CD14-positive monocyte (primary cell): ENCODE measurements around the gene MAP6D1. TPM values are rescaled to one million over a fixed set of nuclear protein-coding genes. Genes with fewer than 3 reads are reported as not detected.

ENCODE experiments used
- DNase-seq, 3 donors: peaks; one replicate each; pipeline ENCODE4 v3.0.0-alpha.2; 2011 to 2022
- H2AFZ ChIP-seq: 2 replicates; pipeline ENCODE4 v1.6.0; 2012; ENCODE audit warnings: mild to moderate bottlenecking, low read depth, low read length, inconsistent platforms; ENCODE audit not compliant: insufficient read depth, poor library complexity, severe bottlenecking
- H3K27ac ChIP-seq, 2 donors: 1 replicate in 1 of 2; 2 replicates in 1 of 2; pipeline ENCODE4 v1.5.1; 2012 to 2013; ENCODE audit warnings: low read length in 2 of 2, control low read depth in 1 of 2, inconsistent platforms in 1 of 2, low read depth in 1 of 2, mild to moderate bottlenecking in 1 of 2
- H3K27me3 ChIP-seq, 2 donors: one replicate each; pipeline versions ENCODE4 v1.6.0 to v1.6.1; 2011 to 2013; ENCODE audit warnings: low read length in 2 of 2; ENCODE audit not compliant: control insufficient read depth in 2 of 2, insufficient read depth in 2 of 2
- H3K36me3 ChIP-seq, 2 donors: replicated peaks in 1 of 2; 1 replicate in 1 of 2; 2 replicates in 1 of 2; pipeline versions ENCODE4 v1.5.1 to v1.6.1; 2012 to 2013; ENCODE audit warnings: low read length in 2 of 2, control low read depth in 1 of 2, inconsistent platforms in 1 of 2, mild to moderate bottlenecking in 1 of 2; ENCODE audit not compliant: insufficient read depth in 2 of 2, control insufficient read depth in 1 of 2
- H3K4me1 ChIP-seq, 2 donors: 1 replicate in 1 of 2; 2 replicates in 1 of 2; pipeline versions ENCODE4 v1.5.1 to v1.6.1; 2012 to 2013; ENCODE audit warnings: low read length in 2 of 2, control low read depth in 1 of 2, inconsistent platforms in 1 of 2, mild to moderate bottlenecking in 1 of 2, moderate library complexity in 1 of 2; ENCODE audit not compliant: insufficient read depth in 2 of 2, control insufficient read depth in 1 of 2
- H3K4me2 ChIP-seq: replicated peaks from 2 replicates; pipeline ENCODE3; 2012; ENCODE audit warnings: low read length, moderate library complexity, mild to moderate bottlenecking; ENCODE audit not compliant: poor library complexity, severe bottlenecking; ENCODE audit errors: extremely low read depth
- H3K4me3 ChIP-seq, 3 experiments: fragments of 200-600 bp in 1 of 3; sonication (generic) in 1 of 3; replicated peaks in 1 of 3; 1 replicate in 2 of 3; 2 replicates in 1 of 3; pipeline ENCODE4 v1.5.1; 2011 to 2013; ENCODE audit warnings: low read length in 3 of 3, mild to moderate bottlenecking in 3 of 3, control low read depth in 2 of 3, low read depth in 2 of 3, inconsistent platforms in 1 of 3, moderate library complexity in 1 of 3
- H3K79me2 ChIP-seq: 2 replicates; pipeline ENCODE4 v1.6.0; 2012; ENCODE audit warnings: mild to moderate bottlenecking, control low read depth, inconsistent platforms, low read length, moderate library complexity; ENCODE audit not compliant: insufficient read depth
- H3K9ac ChIP-seq: 2 replicates; pipeline ENCODE4 v1.6.0; 2017; ENCODE audit warnings: low read length, mild to moderate bottlenecking; ENCODE audit not compliant: insufficient read depth, poor library complexity, severe bottlenecking
- H3K9me3 ChIP-seq, 2 donors: replicated peaks in 1 of 2; 1 replicate in 1 of 2; 2 replicates in 1 of 2; pipeline versions ENCODE4 v1.5.1 to v1.6.1; 2012 to 2013; ENCODE audit warnings: low read length in 2 of 2, control low read depth in 1 of 2; ENCODE audit not compliant: control insufficient read depth in 1 of 2, insufficient read depth in 1 of 2
- H4K20me1 ChIP-seq: 2 replicates; pipeline ENCODE4 v1.6.0; 2012; ENCODE audit warnings: mild to moderate bottlenecking, low read length, control low read depth, moderate library complexity; ENCODE audit not compliant: insufficient read depth
- H3K27ac Mint-ChIP-seq, 7 donors: one replicate each; pipeline ENCODE4 v1.8.0; 2020; ENCODE audit warnings: mild to moderate bottlenecking in 7 of 7, mixed read lengths in 7 of 7, moderate library complexity in 6 of 7, inconsistent platforms in 2 of 7
- H3K27me3 Mint-ChIP-seq, 3 donors: one replicate each; pipeline ENCODE4 v1.8.0; 2021 to 2022; ENCODE audit warnings: low read depth in 3 of 3, mild to moderate bottlenecking in 3 of 3, mixed read lengths in 3 of 3, moderate library complexity in 3 of 3, inconsistent platforms in 1 of 3
- H3K36me3 Mint-ChIP-seq, 2 donors: one replicate each; pipeline ENCODE4 v1.8.0; 2020; ENCODE audit warnings: mixed read lengths in 2 of 2, inconsistent platforms in 1 of 2, mild to moderate bottlenecking in 1 of 2
- H3K4me1 Mint-ChIP-seq: one replicate; pipeline ENCODE4 v1.8.0; 2020; ENCODE audit warnings: mild to moderate bottlenecking, mixed read lengths
- H3K4me3 Mint-ChIP-seq, 2 donors: one replicate each; pipeline ENCODE4 v1.8.0; 2020; ENCODE audit warnings: mild to moderate bottlenecking in 2 of 2, mixed read lengths in 2 of 2, moderate library complexity in 1 of 2
- H3K9me3 Mint-ChIP-seq, 7 donors: one replicate each; pipeline ENCODE4 v1.8.0; 2020 to 2022; ENCODE audit warnings: mixed read lengths in 7 of 7, mild to moderate bottlenecking in 6 of 7, moderate library complexity in 6 of 7, inconsistent platforms in 2 of 7
- CTCF ChIP-seq: fragments of 200-600 bp; IDR thresholded peaks from one replicate; pipeline ENCODE4 v1.8.0; 2022; ENCODE audit warnings: antibody characterized with exemption, mild to moderate bottlenecking
- WGBS: methylation state at CpG from one replicate; pipeline ENCODE4 v1.1.5; 2013; ENCODE audit warnings: missing lambda C conversion rate; ENCODE audit not compliant: insufficient coverage; 5-methylcytosine and 5-hydroxymethylcytosine counted together
- intact Hi-C, 2 donors: fragments of 100-400 bp; cut with micrococcal nuclease; formaldehyde crosslinking; loops; one replicate each; pipeline versions ENCODE4 v1.15.0 to v1.15.1; 2023
- polyA plus RNA-seq, 3 donors: library from polyadenylated mRNA; depleted of rRNA in 1 of 3; unstranded in 2 of 3; stranded (reverse) in 1 of 3; fragments of 300-500 nt in 2 of 3; fragments of >200 nt in 1 of 3; fragmentation: Illumina TruSeq in 2 of 3; gene quantifications; 1 replicate in 2 of 3; 2 replicates in 1 of 3; pipeline ENCODE4 v1.2.3, GENCODE V29; 2012 to 2021

MAP6D1 gene
- polyA plus RNA-seq, 3 donors = 0.18 to 0.35 TPM; not detected in 1

DNA sequence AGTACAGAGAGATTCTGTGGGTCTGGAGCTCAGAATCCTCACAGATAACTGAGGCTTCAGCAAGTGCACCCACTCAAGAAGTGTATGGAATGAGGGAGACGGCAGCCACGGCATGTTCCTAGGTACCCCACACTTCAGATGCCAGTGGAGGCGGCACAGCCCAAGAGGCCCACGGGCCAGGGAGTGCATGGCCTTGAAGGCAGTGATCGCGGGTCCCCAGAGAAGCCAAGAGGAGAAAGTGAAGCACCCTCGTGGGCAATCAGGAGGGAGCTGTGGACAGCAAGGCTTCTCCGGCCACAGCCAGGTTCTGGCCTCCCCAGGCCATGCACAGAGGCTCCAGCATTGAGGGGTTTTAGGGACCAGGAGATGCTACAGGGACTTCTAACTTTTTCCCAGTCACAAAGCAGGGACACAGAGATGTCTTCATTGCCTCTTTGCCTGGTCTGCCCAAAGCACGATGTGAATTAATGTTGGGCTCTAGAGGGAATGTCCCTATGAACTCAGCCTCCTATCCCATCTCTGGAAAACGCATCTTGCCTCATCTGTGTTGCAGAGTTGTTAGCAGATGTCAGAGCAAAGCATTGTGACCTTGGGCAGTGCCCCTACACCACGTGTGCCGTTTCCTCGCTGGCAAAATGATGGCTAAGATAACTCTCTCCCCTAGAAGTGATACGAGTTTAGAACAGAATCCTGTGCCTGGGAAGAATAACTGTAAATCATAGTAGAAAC, 2.6 kb upstream of the MAP6D1 start:
- Mint-ChIP-seq H3K27me3 (peaks cover 3 to 18% (median 5%) of the 10 kb centered on the region in 3 donors), H3K27ac (peak overlapping the region in 1 of 7 donors; percentile 26)
- no peak for TF ChIP-seq CTCF

DNA sequence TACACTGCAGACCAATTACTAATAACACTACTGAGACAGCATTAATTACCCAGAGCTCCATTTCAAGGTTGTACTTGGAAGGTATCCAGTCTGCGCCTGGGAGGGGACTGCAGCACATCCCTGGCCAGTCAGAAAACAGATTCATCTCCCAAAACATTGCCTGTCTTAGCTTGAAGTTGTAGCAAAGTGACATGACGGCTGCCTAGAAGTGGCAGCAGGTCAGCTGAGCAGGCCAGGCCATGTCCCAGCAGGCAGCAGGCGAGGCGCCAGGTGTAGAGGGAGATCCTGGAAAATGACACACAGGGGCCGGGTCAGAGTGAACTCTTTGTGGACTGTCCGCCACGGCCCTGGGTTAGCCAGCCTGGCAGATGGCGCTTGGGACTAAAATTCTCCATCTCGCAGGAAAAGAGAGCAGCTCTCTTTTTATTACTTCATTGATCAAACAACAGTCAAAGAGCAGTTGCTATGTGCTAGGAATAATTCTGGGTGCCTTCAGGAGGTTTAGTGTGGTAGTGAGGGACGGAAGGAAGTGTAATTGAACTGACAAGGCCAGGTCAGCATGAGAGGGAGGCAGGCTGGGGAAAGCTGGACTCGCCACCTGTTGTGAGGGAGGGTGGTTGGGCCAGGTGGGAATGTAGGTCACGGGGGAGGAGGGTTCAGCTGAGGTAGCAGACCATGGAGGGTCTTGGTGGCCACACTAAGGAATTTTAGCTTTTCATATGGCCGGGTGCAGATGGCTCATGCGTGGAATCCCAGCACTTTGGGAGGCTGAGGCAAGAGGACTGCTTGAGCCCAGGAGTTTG, 1.3 kb upstream of the MAP6D1 start:
- WGBS = 99% methylated on average over 11 of the region's 14 CpGs
- Histone ChIP-seq H3K27me3 (peaks cover 0 to 5% of the 10 kb centered on the region in 2 donors), H3K4me2 (no peak overlapping the region), H3K27ac (no peak overlapping the region), H4K20me1 (peaks cover 46% of the 10 kb centered on the region), H3K9me3 (no peaks in the 10 kb centered on the region), H3K4me1 (peaks cover 15 to 21% of the 10 kb centered on the region in 2 donors), H3K36me3 (peaks cover 34 to 42% of the 10 kb centered on the region in 2 donors), H2AFZ (no peak overlapping the region), H3K4me3 (no peak overlapping the region), H3K9ac (no peak overlapping the region), H3K79me2 (no peaks in the 10 kb centered on the region)
- no peak for DNase-seq
- no peak for TF ChIP-seq CTCF
- intact Hi-C loops = loop anchor here in 1 of 2 donors (5.0 kb wide), 1 partner anchor 56 kb away; the partner anchor contains the start of gene PARL
- peak overlapping the region in 1 of 2 donors; percentile 81 for H3K4me3 Mint-ChIP-seq
- H3K27me3 Mint-ChIP-seq = peaks cover 5 to 18% (median 8%) of the 10 kb centered on the region in 3 donors
- peaks cover 53 to 54% of the 10 kb centered on the region in 2 donors for H3K36me3 Mint-ChIP-seq
- peaks cover 0 to 2% (median 0%) of the 10 kb centered on the region in 7 donors for H3K9me3 Mint-ChIP-seq
- H3K4me1 Mint-ChIP-seq = peaks cover 16% of the 10 kb centered on the region
- H3K27ac Mint-ChIP-seq = peak overlapping the region in 2 of 7 donors; percentile 22 to 34

More for the DNA sequence above, 2.6 kb upstream of the MAP6D1 start:
- Histone ChIP-seq H3K36me3 (peaks cover 44 to 55% of the 10 kb centered on the region in 2 donors), H3K9me3 (no peaks in the 10 kb centered on the region), H3K4me1 (peaks cover 15 to 21% of the 10 kb centered on the region in 2 donors), H4K20me1 (peaks cover 46% of the 10 kb centered on the region), H3K4me3 (no peak overlapping the region), H3K79me2 (no peaks in the 10 kb centered on the region), H3K4me2 (no peak overlapping the region), H2AFZ (no peak overlapping the region), H3K27ac (no peak overlapping the region), H3K27me3 (peaks cover 0 to 5% of the 10 kb centered on the region in 2 donors), H3K9ac (no peak overlapping the region)
- no peak for DNase-seq
- H3K9me3 Mint-ChIP-seq = peaks cover 0 to 2% (median 0%) of the 10 kb centered on the region in 7 donors
- no peak overlapping the region for H3K4me3 Mint-ChIP-seq
- WGBS = 88% methylated on average over 7 of the region's 14 CpGs
- intact Hi-C loops = loop anchor here in 1 of 2 donors (5.0 kb wide), 1 partner anchor 54 kb away; the partner anchor contains the start of gene PARL
- H3K4me1 Mint-ChIP-seq = peaks cover 16% of the 10 kb centered on the region
- H3K36me3 Mint-ChIP-seq = peaks cover 58 to 60% of the 10 kb centered on the region in 2 donors
